Mucosa of stomach (tissue), 1 donor: Measurements from ENCODE around the gene CLEC4E.
"Not testable (repeated sequence)": the region's sequence is repeated elsewhere in the genome, so short reads cannot be mapped to it uniquely, and the experiment has no call there.

Experiments used
- H3K27me3 ChIP-seq: one replicate; pipeline ENCODE4 v1.7.0; 2013; ENCODE audit warnings: mild to moderate bottlenecking, low read length; ENCODE audit not compliant: control insufficient read depth, insufficient read depth
- H3K36me3 ChIP-seq: one replicate; pipeline ENCODE4 v1.7.0; 2013; ENCODE audit warnings: low read length; ENCODE audit not compliant: control insufficient read depth, insufficient read depth
- H3K4me1 ChIP-seq: one replicate; pipeline ENCODE4 v1.7.0; 2013; ENCODE audit warnings: mild to moderate bottlenecking, low read length; ENCODE audit not compliant: control insufficient read depth, insufficient read depth
- H3K4me3 ChIP-seq: one replicate; pipeline ENCODE4 v1.7.0; 2013; ENCODE audit warnings: low read length
- H3K9ac ChIP-seq: one replicate; pipeline ENCODE4 v1.7.0; 2013; ENCODE audit warnings: mild to moderate bottlenecking, low read length, moderate library complexity
- H3K9me3 ChIP-seq: one replicate; pipeline ENCODE4 v1.7.0; 2013; ENCODE audit warnings: mild to moderate bottlenecking, low read length, moderate library complexity; ENCODE audit not compliant: control insufficient read depth
- donor health status: Pancreatic carcinoma.

Gene CLEC4E

DNA sequence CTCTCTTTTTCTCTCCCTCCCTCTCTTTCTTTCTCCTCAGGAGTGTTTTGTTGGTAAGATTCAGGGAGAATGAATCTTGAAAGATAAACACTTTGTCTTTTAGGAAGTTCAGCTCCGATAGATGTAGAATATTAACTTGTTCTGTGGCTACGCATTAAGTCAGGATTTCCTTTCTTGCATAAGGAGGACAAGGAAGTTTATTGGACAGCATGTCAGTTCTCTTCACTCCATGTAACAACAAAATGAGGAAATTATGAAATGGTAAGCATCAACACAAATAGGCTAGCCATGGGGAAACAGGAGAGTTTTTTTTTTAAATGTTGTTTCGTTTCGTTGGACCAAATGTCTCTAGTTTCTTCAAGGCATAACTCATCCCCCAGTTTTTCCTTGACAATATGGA is at the start of gene CLEC4E:
CLEC4E (minus strand) TSS at position 75 of the 400 bp plus-strand sequence. CDS start 108 bp downstream, outside the sequence.
- not testable (repeated sequence) for H3K36me3 ChIP-seq, H3K27me3 ChIP-seq, H3K9ac ChIP-seq, H3K4me3 ChIP-seq, H3K9me3 ChIP-seq, H3K4me1 ChIP-seq

GRCh38 chr12:8589679-8590078 is 49.0 kb upstream of the CLEC4E start:
- Histone ChIP-seq H3K4me1 (no peaks in the 10 kb centered on the region), H3K36me3 (no peaks in the 10 kb centered on the region), H3K4me3 (no peak overlapping the region), H3K27me3 (no peaks in the 10 kb centered on the region), H3K9me3 (no peaks in the 10 kb centered on the region), H3K9ac (no peak overlapping the region)

DNA sequence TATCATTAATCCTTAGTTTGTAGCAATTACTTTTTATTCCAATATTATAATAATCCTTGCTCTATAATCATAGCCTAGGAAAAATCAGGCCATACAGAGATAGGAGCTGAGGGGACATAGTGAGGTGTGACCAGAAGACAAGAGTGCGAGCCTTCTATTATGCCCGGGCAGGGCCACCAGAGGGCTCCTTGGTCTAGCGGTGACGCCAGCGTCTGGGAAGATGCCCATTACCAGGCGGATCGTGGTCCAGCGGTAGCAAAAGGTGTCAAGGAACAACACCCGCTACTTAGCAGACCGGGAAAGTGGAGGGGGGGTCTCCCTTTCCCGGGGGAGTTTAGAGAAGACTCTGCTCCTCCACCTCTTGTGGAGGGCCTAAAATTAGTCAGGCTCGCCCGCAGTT is 43.8 kb upstream of the CLEC4E start:
- not testable (repeated sequence) for H3K27me3 ChIP-seq, H3K4me3 ChIP-seq, H3K4me1 ChIP-seq, H3K9me3 ChIP-seq, H3K36me3 ChIP-seq, H3K9ac ChIP-seq

DNA sequence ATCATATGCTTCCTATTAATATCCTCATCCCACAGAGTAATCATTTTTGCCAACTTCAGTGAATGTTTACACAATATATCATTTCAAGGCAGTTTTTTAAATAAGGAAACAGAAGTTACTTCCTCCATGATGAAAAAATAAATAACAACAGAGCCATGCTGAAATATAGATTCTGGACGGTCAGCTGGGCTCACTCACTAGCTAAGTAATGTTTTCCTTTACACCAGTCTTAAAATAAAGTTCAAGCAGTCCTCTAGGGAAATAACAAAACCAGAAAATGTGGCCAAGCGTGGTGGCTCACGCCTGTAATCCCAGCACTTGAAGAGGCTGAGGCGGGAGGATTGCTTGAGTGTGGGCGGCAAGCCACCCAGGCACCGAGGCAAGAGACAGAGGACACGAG is 43.3 kb upstream of the CLEC4E start:
- no peak overlapping the region for H3K4me3 ChIP-seq

GRCh38 chr12:8581098-8581784 is 40.5 kb upstream of the CLEC4E start:
- no peak overlapping the region for H3K9ac ChIP-seq
- no peaks in the 10 kb centered on the region for H3K36me3 ChIP-seq
- H3K27me3 ChIP-seq = no peaks in the 10 kb centered on the region
- no peaks in the 10 kb centered on the region for H3K9me3 ChIP-seq
- no peaks in the 10 kb centered on the region for H3K4me1 ChIP-seq
- H3K4me3 ChIP-seq = no peak overlapping the region

More for the DNA sequence above, 43.3 kb upstream of the CLEC4E start:
- H3K4me1 ChIP-seq = no peaks in the 10 kb centered on the region
- no peak overlapping the region for H3K9ac ChIP-seq
- no peaks in the 10 kb centered on the region for H3K36me3 ChIP-seq
- no peaks in the 10 kb centered on the region for H3K27me3 ChIP-seq
- H3K9me3 ChIP-seq = no peaks in the 10 kb centered on the region

- H3K4me1 ChIP-seq = no peaks in the 10 kb centered on the region
- H3K4me3 ChIP-seq = no peak overlapping the region
- H3K36me3 ChIP-seq = no peaks in the 10 kb centered on the region
- H3K27me3 ChIP-seq = no peaks in the 10 kb centered on the region
- H3K9me3 ChIP-seq = no peaks in the 10 kb centered on the region
- no peak overlapping the region for H3K9ac ChIP-seq
These were observed 37.2 kb upstream of the CLEC4E start for GRCh38 chr12:8577879-8578278.

DNA sequence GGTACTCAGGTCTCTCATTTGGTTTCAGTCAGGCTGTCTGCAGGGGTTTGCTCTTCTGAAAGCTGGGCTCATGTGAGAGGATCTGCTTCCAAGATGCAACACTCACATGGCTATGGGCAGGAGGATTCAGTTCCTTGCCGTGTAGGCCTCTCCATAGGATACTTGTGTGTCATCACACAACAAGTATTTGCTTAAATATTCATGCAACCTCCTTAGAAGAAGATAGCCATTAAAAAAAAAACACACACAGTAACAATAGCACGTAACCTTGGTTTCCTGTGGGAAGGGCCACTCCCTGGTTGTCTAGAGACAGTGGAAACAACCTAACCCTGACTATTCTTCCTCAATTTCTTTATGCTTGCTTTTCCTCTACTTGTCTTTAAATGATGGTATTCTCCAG is 31.8 kb upstream of the CLEC4E start:
- Histone ChIP-seq H3K4me3 (no peak overlapping the region), H3K27me3 (no peaks in the 10 kb centered on the region), H3K9me3 (no peaks in the 10 kb centered on the region), H3K36me3 (no peaks in the 10 kb centered on the region), H3K9ac (no peak overlapping the region), H3K4me1 (no peaks in the 10 kb centered on the region)

DNA sequence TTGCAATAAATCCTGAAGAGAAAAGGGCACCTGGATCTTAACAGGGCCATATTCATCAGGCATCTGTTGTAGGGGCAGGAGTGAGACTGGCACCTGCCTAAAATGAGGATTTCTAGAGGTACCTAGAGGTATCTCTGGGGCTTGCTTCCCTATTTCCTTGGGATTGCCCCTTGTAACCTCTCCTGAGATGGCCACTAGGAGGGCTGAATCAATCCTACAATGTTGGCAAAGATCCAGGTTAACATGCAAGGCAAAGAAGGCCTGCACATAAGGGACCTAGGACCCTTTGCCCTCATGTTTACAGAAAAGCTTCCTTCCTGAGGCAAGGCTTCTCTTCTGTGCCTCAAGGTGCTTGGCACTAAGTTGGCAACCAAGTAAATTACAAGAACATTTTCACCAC is 25.8 kb upstream of the CLEC4E start:
- H3K4me3 ChIP-seq = no peak overlapping the region
- no peak overlapping the region for H3K9ac ChIP-seq
- H3K4me1 ChIP-seq = no peaks in the 10 kb centered on the region
- H3K36me3 ChIP-seq = no peaks in the 10 kb centered on the region
- no peaks in the 10 kb centered on the region for H3K27me3 ChIP-seq
- H3K9me3 ChIP-seq = no peaks in the 10 kb centered on the region

- H3K4me1 ChIP-seq, H3K4me3 ChIP-seq, H3K36me3 ChIP-seq, H3K27me3 ChIP-seq, H3K9me3 ChIP-seq, H3K9ac ChIP-seq: not testable (repeated sequence)
These were observed 25.3 kb upstream of the CLEC4E start for GRCh38 chr12:8566052-8566451.

DNA sequence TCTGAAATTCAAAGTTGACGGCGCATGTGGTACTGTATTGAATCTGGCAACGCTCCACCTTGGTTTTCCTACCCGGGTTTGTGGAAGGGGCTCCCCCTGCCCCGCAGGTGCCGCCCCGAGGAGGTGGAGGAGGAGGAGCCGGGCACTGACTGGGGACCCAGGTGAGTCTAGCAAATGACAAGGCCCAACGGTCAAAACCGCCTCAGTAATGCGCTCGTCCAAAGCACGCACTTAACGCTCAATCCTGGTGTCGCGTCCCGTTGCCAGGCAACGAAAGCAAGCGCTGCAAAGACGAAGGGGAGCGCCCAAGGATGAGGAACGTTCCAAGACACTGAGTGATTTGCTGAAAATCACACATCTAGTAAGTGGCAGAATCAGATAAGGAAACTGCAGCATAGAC is 24.0 kb upstream of the CLEC4E start:
- Histone ChIP-seq H3K4me3 (no peak overlapping the region), H3K36me3 (no peaks in the 10 kb centered on the region), H3K4me1 (no peaks in the 10 kb centered on the region), H3K9ac (no peak overlapping the region), H3K27me3 (no peaks in the 10 kb centered on the region), H3K9me3 (no peaks in the 10 kb centered on the region)

GRCh38 chr12:8563356-8563755 is 22.7 kb upstream of the CLEC4E start:
- Histone ChIP-seq H3K27me3 (no peaks in the 10 kb centered on the region), H3K4me1 (no peaks in the 10 kb centered on the region), H3K9me3 (no peaks in the 10 kb centered on the region), H3K9ac (no peak overlapping the region), H3K36me3 (no peaks in the 10 kb centered on the region), H3K4me3 (no peak overlapping the region)

DNA sequence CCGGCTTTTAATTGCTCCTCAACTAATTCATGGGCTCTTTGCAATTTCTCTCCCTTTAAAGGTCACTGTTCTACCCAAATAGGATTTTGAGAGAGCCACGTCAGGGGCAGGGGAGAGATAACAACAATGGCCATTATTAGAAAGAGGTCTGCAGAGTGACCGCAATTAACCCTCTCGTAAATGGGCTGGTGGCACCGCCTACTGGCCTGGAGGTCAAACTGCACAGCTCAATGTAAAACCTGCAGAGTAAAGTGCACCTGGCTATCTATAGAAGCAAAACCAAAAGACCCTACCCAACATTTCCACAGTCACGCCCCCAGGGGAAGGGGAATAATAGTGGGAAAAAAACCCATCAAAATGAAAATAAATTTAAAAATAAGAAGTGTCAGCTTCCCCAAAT is 21.6 kb upstream of the CLEC4E start:
- Histone ChIP-seq H3K4me3 (no peak overlapping the region), H3K36me3 (no peaks in the 10 kb centered on the region)

GRCh38 chr12:8561011-8561410 is 20.3 kb upstream of the CLEC4E start:
- Histone ChIP-seq H3K27me3 (no peaks in the 10 kb centered on the region), H3K4me1 (no peaks in the 10 kb centered on the region), H3K36me3 (no peaks in the 10 kb centered on the region), H3K9ac (no peak overlapping the region), H3K4me3 (no peak overlapping the region), H3K9me3 (no peaks in the 10 kb centered on the region)

More for the DNA sequence above, 21.6 kb upstream of the CLEC4E start:
- H3K9ac ChIP-seq = no peak overlapping the region
- H3K27me3 ChIP-seq = no peaks in the 10 kb centered on the region
- no peaks in the 10 kb centered on the region for H3K9me3 ChIP-seq
- H3K4me1 ChIP-seq = no peaks in the 10 kb centered on the region
